ENCODE data around the gene MT1X.
"Not testable (repeated sequence)": the region's sequence is repeated elsewhere in the genome, so short reads cannot be mapped to it uniquely, and the experiment has no call there.

The MT1X gene

GRCh38 chr16:56653218-56653617, 29.1 kb upstream of the MT1X start:
- ATAC-seq (no peak), DNase-seq (no peak)

- DNase-seq, result peak; percentile 73
- peak; percentile 77 for ATAC-seq
Measured at GRCh38 chr16:56657555-56658326, 24.5 kb upstream of the MT1X start, which contains the start of gene MT1F. Gene MT1F, plus strand, starts transcription at chr16:56657959. Its CDS starts 100 bp downstream, at chr16:56658059.

- no peak for ATAC-seq
- no peak for DNase-seq
Measured at GRCh38 chr16:56658327-56658875, 23.9 kb upstream of the MT1X start.

GRCh38 chr16:56662357-56663354, 19.6 kb upstream of the MT1X start:
- peak; percentile 38 for ATAC-seq
- peak; percentile 45 for DNase-seq

- DNase-seq, result no peak
- ATAC-seq, result no peak
Measured at GRCh38 chr16:56664506-56664905, 17.8 kb upstream of the MT1X start.

GRCh38 chr16:56665286-56666261, 16.7 kb upstream of the MT1X start:
- not testable (repeated sequence) for DNase-seq, ATAC-seq

GRCh38 chr16:56667581-56668571, 14.4 kb upstream of the MT1X start, which contains the start of gene MT1G:
Gene MT1G, minus strand, starts transcription at chr16:56668065. Its CDS starts 72 bp downstream, at chr16:56667993.
- ATAC-seq, result peak; percentile 57
- DNase-seq, result peak; percentile 30

- peak; percentile 30 for ATAC-seq
- DNase-seq, result no peak
Measured at GRCh38 chr16:56669005-56669839, 13.0 kb upstream of the MT1X start, which contains the start of gene MT1H. Gene MT1H, plus strand, starts transcription at chr16:56669814. Its CDS starts 71 bp downstream, at chr16:56669885.

GRCh38 chr16:56669840-56670619, 12.2 kb upstream of the MT1X start:
- ATAC-seq (no peak), DNase-seq (no peak)

GRCh38 chr16:56670620-56670934, 11.7 kb upstream of the MT1X start:
- DNase-seq, result no peak
- ATAC-seq, result no peak

- ATAC-seq, DNase-seq: not testable (repeated sequence)
Measured at GRCh38 chr16:56671691-56672090, 10.6 kb upstream of the MT1X start.

GRCh38 chr16:56672171-56672570, 10.1 kb upstream of the MT1X start:
- ATAC-seq, DNase-seq: not testable (repeated sequence)

- no peak for ATAC-seq
- no peak for DNase-seq
Measured at GRCh38 chr16:56672761-56673536, 9.3 kb upstream of the MT1X start.

GRCh38 chr16:56673921-56674320, 8.3 kb upstream of the MT1X start:
- DNase-seq (no peak), ATAC-seq (no peak)

- not testable (repeated sequence) for ATAC-seq, DNase-seq
Measured at GRCh38 chr16:56674570-56674969, 7.7 kb upstream of the MT1X start.

- DNase-seq, result peak; percentile 59
- ATAC-seq, result peak; percentile 70
Measured at GRCh38 chr16:56675685-56676210, 6.5 kb upstream of the MT1X start.

- no peak for ATAC-seq
Measured at GRCh38 chr16:56677474-56677873, 4.8 kb upstream of the MT1X start.

More at GRCh38 chr16:56677474-56677873, 4.8 kb upstream of the MT1X start:
- DNase-seq, result no peak

Measured in stimulated activated naive CD8-positive, alpha-beta T cell treated with anti-CD3 and anti-CD28 coated beads, Interleukin-15, Interleukin-2, amounts not matched to agents 100 U/mL and 50 U/mL, for 24 hours (primary cell).